Mucosa of descending colon (tissue), 3 donors: ENCODE data around the gene LMBR1L. TPM values are rescaled to one million over a fixed set of nuclear protein-coding genes. Genes with fewer than 3 reads are reported as not detected.

Experiments used
- ATAC-seq: fragments of 200-7000 bp; cut with Tn5 transposase; one replicate; pipeline ENCODE4 v1.9.1; 2020; ENCODE audit warnings: mild to moderate bottlenecking, moderate library complexity
- DNase-seq, 3 donors: peaks; one replicate each; pipeline ENCODE4 v3.0.0-alpha.2; 2020
- H3K36me3 ChIP-seq: fragments of 200-600 bp; one replicate; pipeline ENCODE4 v1.8.0; 2021; ENCODE audit warnings: low read depth, mild to moderate bottlenecking
- H3K4me1 ChIP-seq: fragments of 200-600 bp; one replicate; pipeline ENCODE4 v1.8.0; 2021; ENCODE audit warnings: low read depth, mild to moderate bottlenecking
- H3K4me3 ChIP-seq: fragments of 200-600 bp; one replicate; pipeline ENCODE4 v1.8.0; 2021; ENCODE audit warnings: mild to moderate bottlenecking
- H3K9me3 ChIP-seq: fragments of 200-600 bp; one replicate; pipeline ENCODE4 v1.8.0; 2021; ENCODE audit warnings: mild to moderate bottlenecking
- intact Hi-C, 2 donors: fragments of 100-400 bp; cut with DNase I in 1 of 2; cut with micrococcal nuclease in 1 of 2; formaldehyde crosslinking; loops; one replicate each; pipeline versions ENCODE4 v1.11.0 to v1.11.1; 2022; cut with DNase I, micrococcal nuclease
- total RNA-seq, 3 donors: library from RNA; stranded (reverse); fragmentation: NEBNext Ultra II Directional in 2 of 3; extraction: Animal tissue kit (Norgen Biotek cat#: 25700) in 2 of 3; gene quantifications; one replicate each; pipeline versions ENCODE4 v1.2.1 to v1.2.4, GENCODE V29; 2021 to 2023
- TF ChIP-seq, protein P1 (sequence below): fragments of 200-600 bp; IDR thresholded peaks from one replicate; pipeline ENCODE4 v1.8.0; 2022; ENCODE audit warnings: antibody characterized with exemption, mild to moderate bottlenecking
- donor health status: DM: no; HTN: no; CAD: no; lungs with moderate emphysema.
- donor health status: DM: no; HTN: no; CAD: no.
- donor health status: DM: no; HTN: yes; CAD: no.

Gene LMBR1L
- total RNA-seq, 3 donors from 2014 or later = 46.1 to 77.4 (median 68.1) TPM

DNA sequence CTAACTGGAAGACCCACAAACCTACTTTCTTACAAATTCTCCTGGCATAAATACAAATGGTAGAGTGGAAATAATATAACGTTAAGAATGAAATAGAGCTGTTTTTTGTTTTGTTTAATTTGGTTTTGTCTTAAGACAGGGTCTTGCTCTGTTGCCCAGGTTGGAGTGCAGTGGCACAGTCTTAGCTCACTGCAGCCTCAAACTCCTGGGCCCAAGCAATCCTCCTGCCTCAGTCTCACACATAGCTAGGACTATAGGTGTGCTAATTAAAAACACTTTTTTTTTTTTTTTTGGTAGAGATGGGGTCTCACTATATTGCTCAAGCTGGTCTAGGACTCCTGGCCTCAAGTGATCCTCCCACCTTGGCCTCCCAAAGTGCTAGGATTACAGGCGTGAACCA lies 11.9 kb downstream of the LMBR1L start:
- Histone ChIP-seq H3K4me1 (peaks cover 8% of the 10 kb centered on the region), H3K4me3 (no peak overlapping the region), H3K9me3 (no peaks in the 10 kb centered on the region), H3K36me3 (peaks cover 5% of the 10 kb centered on the region)
- DNase-seq = no peak
- TF ChIP-seq, protein P1, sequence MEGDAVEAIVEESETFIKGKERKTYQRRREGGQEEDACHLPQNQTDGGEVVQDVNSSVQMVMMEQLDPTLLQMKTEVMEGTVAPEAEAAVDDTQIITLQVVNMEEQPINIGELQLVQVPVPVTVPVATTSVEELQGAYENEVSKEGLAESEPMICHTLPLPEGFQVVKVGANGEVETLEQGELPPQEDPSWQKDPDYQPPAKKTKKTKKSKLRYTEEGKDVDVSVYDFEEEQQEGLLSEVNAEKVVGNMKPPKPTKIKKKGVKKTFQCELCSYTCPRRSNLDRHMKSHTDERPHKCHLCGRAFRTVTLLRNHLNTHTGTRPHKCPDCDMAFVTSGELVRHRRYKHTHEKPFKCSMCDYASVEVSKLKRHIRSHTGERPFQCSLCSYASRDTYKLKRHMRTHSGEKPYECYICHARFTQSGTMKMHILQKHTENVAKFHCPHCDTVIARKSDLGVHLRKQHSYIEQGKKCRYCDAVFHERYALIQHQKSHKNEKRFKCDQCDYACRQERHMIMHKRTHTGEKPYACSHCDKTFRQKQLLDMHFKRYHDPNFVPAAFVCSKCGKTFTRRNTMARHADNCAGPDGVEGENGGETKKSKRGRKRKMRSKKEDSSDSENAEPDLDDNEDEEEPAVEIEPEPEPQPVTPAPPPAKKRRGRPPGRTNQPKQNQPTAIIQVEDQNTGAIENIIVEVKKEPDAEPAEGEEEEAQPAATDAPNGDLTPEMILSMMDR = no peak
- no peak for ATAC-seq
- intact Hi-C loops = no loop called here

DNA sequence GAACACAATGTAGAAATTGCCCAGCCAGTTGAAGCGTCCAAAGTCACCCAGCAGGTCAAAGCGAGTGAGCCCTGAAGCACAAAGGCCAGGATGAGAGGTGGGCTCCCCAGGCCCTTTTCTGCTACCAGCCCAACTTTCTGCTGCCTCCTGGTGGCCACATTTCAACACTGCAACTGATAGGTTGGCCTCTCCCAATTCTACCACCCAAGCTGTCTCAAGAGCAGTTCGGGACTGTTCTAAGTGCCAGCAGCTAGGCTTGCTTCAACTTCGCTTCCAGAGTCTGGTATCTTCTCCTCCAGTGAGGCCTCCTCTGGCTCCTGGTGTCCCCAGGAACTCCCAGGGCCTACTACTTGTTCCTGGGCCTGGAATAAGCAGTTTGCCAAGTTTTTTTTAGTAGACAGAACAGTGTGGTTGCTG lies 12.6 kb downstream of the LMBR1L start:
- Histone ChIP-seq H3K9me3 (no peaks in the 10 kb centered on the region), H3K36me3 (peaks cover 5% of the 10 kb centered on the region), H3K4me3 (no peak overlapping the region), H3K4me1 (peaks cover 10% of the 10 kb centered on the region)
- TF ChIP-seq, protein P1 = peak; percentile 69
- peak in 1 of 3 donors; percentile 66 for DNase-seq
- intact Hi-C loops = no loop called here
- ATAC-seq = peak; percentile 68

DNA sequence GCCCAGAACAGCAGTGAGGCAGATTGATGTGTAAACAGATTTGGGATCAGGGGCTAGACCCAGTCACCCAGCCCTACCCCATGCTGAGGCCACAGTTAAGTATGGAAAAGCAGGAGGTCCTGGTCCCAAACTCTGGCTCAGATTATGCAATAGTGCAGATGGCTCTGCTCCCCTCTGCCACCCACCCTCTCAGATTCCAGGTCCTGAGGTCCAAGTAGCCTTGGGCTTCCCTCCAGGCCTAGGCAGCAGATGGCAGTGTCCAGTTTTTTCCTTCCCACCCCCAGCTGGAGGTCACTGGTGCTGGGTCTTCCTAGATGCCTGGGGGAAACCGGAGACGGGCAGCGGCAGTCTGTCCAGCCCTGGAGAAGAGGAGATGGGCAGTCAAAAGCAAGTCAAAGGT lies 13.3 kb downstream of the LMBR1L start:
- intact Hi-C loops = no loop called here
- peaks cover 10% of the 10 kb centered on the region for H3K4me1 ChIP-seq
- H3K9me3 ChIP-seq = no peaks in the 10 kb centered on the region
- TF ChIP-seq, protein P1 = no peak
- peaks cover 5% of the 10 kb centered on the region for H3K36me3 ChIP-seq
- ATAC-seq (no peak), DNase-seq (no peak)
- H3K4me3 ChIP-seq = no peak overlapping the region

DNA sequence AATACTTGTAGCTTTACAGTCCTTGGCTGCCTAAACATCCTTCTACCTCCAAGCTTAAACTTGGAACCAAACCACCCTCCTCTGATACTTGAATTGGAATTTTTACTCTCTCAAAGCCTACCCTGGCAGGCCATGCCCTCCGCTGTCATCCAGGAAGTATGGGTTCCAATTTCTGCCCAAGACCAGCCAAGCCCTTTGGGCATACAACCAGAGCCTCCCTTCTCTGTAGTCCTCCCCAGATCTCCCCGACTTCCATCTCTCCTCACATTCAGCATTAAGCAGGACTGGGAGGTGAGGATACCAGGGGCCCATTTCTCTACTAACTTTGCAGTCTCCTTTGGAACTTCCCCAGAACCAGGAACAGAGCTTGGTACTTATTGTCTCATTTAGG lies 15.7 kb downstream of the LMBR1L start:
- H3K36me3 ChIP-seq = no peaks in the 10 kb centered on the region
- ATAC-seq (no peak), DNase-seq (no peak)
- intact Hi-C loops = no loop called here
- H3K4me1 ChIP-seq = peaks cover 28% of the 10 kb centered on the region
- no peaks in the 10 kb centered on the region for H3K9me3 ChIP-seq
- TF ChIP-seq, protein P1 = no peak
- no peak overlapping the region for H3K4me3 ChIP-seq

DNA sequence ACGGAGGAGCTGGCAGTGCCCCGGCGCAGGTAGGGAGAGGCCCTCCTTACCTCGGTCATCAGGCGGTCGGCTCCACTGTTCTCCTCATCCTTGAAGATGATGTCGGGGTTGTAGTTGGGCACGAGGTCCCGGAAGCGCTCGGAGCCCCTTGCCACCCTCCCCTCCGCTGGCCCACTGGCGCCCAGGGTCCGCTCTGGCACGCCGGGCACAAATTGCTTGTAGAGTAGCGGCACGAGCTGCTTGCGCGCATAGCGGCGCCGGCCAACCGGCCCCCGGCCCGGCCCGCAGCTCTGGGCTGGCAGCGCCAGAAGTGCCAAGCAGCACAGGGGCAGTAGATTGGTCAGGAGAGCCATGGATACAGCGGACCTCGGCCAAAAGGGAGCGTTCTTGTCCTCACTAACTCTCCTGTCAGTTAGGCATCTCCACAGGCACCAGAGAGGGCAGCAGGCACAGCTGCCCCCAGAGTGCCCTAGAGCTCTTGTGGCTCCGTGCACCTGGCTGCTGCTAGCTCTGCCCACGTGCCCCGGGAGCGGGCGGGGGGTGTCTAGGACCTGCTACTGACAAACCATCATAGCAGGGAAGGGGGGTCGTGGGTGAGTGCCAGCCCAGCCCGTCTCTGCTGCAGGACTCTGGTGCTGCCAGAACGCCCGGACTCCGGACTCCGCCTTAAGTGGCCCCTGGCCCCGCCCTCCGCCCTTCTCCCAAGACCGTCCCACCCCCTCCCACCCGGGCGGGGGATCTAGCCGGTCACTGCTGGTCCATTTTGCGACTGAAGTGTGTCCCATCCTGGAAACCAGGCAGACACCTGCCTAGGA lies 16.3 kb downstream of the LMBR1L start, which contains the start of gene DHH:
DHH (minus strand) TSS at position 642 of the 815 bp plus-strand sequence; CDS start at position 353, 289 bp downstream.
- no peak within 1 kb of the TSS for H3K4me3 ChIP-seq
- TF ChIP-seq, protein P1 = no peak
- H3K36me3 ChIP-seq = no peaks in the 10 kb centered on the region
- intact Hi-C loops = no loop called here
- ATAC-seq (peak; percentile 30), DNase-seq (peak in 2 of 3 donors; percentile 33 to 48)
- no peaks in the 10 kb centered on the region for H3K9me3 ChIP-seq
- peaks cover 32% of the 10 kb centered on the region for H3K4me1 ChIP-seq
